SK-N-SH treated with all-trans-retinoic acid at 6 μM for 48 hours (cell line): ENCODE measurements around the gene MEIS2.

Source experiments
- ATAC-seq: fragments of 200-7000 bp; cut with Tn5 transposase; 3 replicates; pipeline ENCODE4 v1.9.1; 2020; ENCODE audit warnings: mild to moderate bottlenecking, moderate library complexity
- ARNTL ChIP-seq: fragments of 450-650 bp; formaldehyde crosslinking; IDR thresholded peaks from 2 replicates; pipeline ENCODE4 v1.5.0; 2020; ENCODE audit warnings: low read depth, mild to moderate bottlenecking, moderate library complexity, borderline replicate concordance
- BACH2 ChIP-seq: fragments of 250-450 bp; sonication (Bioruptor Pico); IDR thresholded peaks from 2 replicates; pipeline ENCODE4 v1.9.0; 2021; ENCODE audit warnings: mild to moderate bottlenecking, borderline replicate concordance
- CSDC2 ChIP-seq: fragments of 250-450 bp; sonication (Bioruptor Pico); IDR thresholded peaks from 2 replicates; pipeline ENCODE4 v1.5.0; 2020; ENCODE audit warnings: mild to moderate bottlenecking, moderate library complexity
- ESRRG ChIP-seq: fragments of 250-450 bp; sonication (Bioruptor Pico); IDR thresholded peaks from 2 replicates; pipeline ENCODE4 v1.6.1; 2021; ENCODE audit warnings: mild to moderate bottlenecking
- GLIS3 ChIP-seq: fragments of 250-450 bp; sonication (Bioruptor Pico); IDR thresholded peaks from 2 replicates; pipeline ENCODE4 v1.5.0; 2020; ENCODE audit warnings: mild to moderate bottlenecking, moderate library complexity
- ISL1 ChIP-seq: fragments of 250-450 bp; sonication (Bioruptor Pico); IDR thresholded peaks from 2 replicates; pipeline ENCODE4 v2.1.2; 2022; ENCODE audit warnings: mild to moderate bottlenecking, moderate library complexity
- OSR1 ChIP-seq: fragments of 250-450 bp; sonication (Bioruptor Pico); IDR thresholded peaks from 2 replicates; pipeline ENCODE4 v1.8.0; 2022; ENCODE audit warnings: moderate library complexity, mild to moderate bottlenecking, inconsistent platforms
- PPARA ChIP-seq: fragments of 250-450 bp; sonication (Bioruptor Pico); IDR thresholded peaks from 2 replicates; pipeline ENCODE4 v1.5.0; 2020; ENCODE audit warnings: mild to moderate bottlenecking, borderline replicate concordance
- SNAI2 ChIP-seq: fragments of 250-450 bp; sonication (Bioruptor Pico); IDR thresholded peaks from 2 replicates; pipeline ENCODE4 v1.5.0; 2020; ENCODE audit warnings: mild to moderate bottlenecking, moderate library complexity
- TCF4 ChIP-seq: fragments of 250-450 bp; sonication (Bioruptor Pico); IDR thresholded peaks from 2 replicates; pipeline ENCODE4 v1.8.0; 2021; ENCODE audit warnings: mild to moderate bottlenecking, moderate library complexity, borderline replicate concordance
- TOX ChIP-seq: fragments of 250-450 bp; sonication (Bioruptor Pico); IDR thresholded peaks from 2 replicates; pipeline ENCODE4 v1.8.0; 2021; ENCODE audit warnings: mild to moderate bottlenecking, moderate library complexity, borderline replicate concordance
- ZC3H10 ChIP-seq: fragments of 250-450 bp; sonication (Bioruptor Pico); IDR thresholded peaks from 2 replicates; pipeline ENCODE4 v1.5.1; 2021; ENCODE audit warnings: mild to moderate bottlenecking, moderate library complexity
- ZFP3 ChIP-seq: fragments of 250-450 bp; sonication (Bioruptor Pico); IDR thresholded peaks from 2 replicates; pipeline ENCODE4 v1.5.0; 2020; ENCODE audit warnings: mild to moderate bottlenecking, moderate library complexity
- ZFP30 ChIP-seq: fragments of 450-650 bp; formaldehyde crosslinking; IDR thresholded peaks from 2 replicates; pipeline ENCODE4 v1.5.0; 2022; ENCODE audit warnings: mild to moderate bottlenecking, moderate library complexity
- ZNF565 ChIP-seq: fragments of 450-650 bp; formaldehyde crosslinking; conservative IDR thresholded peaks from 2 replicates; pipeline ENCODE4 v1.5.0; 2020; ENCODE audit warnings: low read depth, mild to moderate bottlenecking, moderate library complexity
- ZNF70 ChIP-seq: fragments of 450-650 bp; formaldehyde crosslinking; IDR thresholded peaks from 2 replicates; pipeline ENCODE4 v1.5.0; 2020; ENCODE audit warnings: mild to moderate bottlenecking, moderate library complexity
- ZNF8 ChIP-seq: fragments of 450-650 bp; formaldehyde crosslinking; IDR thresholded peaks from 2 replicates; pipeline ENCODE4 v1.5.0; 2020; ENCODE audit warnings: mild to moderate bottlenecking, moderate library complexity
- TF ChIP-seq, protein P1 (sequence below): fragments of 250-450 bp; sonication (Bioruptor Pico); IDR thresholded peaks from 2 replicates; pipeline ENCODE4 v1.8.0; 2020; ENCODE audit warnings: mild to moderate bottlenecking, moderate library complexity, borderline replicate concordance
- TF ChIP-seq, protein P2 (sequence below): fragments of 250-450 bp; sonication (Bioruptor Pico); IDR thresholded peaks from 2 replicates; pipeline ENCODE4 v1.5.1; 2021; ENCODE audit warnings: mild to moderate bottlenecking, moderate library complexity
- TF ChIP-seq, protein P3 (sequence below): fragments of 250-450 bp; sonication (Bioruptor Pico); IDR thresholded peaks from 2 replicates; pipeline ENCODE4 v1.8.0; 2021; ENCODE audit warnings: low read depth, mild to moderate bottlenecking, moderate library complexity, borderline replicate concordance
- TF ChIP-seq, protein P4 (sequence below): fragments of 250-450 bp; sonication (Bioruptor Pico); IDR thresholded peaks from 2 replicates; pipeline ENCODE4 v1.5.0; 2020; ENCODE audit warnings: mild to moderate bottlenecking, moderate library complexity

Gene MEIS2

DNA sequence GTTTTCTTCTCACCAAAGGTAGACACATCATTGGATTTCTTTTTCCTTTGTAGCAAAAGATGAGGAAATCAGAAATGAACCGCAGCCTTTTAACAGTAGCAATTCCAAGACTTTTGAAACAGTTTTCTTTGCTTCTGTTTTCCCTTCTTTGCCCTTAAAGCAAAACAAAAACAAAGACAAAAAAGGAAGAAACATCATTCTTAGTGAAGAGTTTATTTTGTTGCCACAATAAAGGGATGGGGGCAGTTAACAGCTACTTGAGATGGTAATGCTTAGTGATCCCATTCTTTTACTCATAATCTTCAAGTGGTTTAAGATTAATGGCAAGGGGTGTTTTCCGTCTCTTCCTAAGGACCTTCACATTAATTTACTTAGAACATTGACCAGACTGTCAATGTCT is 218.8 kb downstream of the MEIS2 start:
- no peak for TF ChIP-seq ESRRG (CRISPR knock-in tag)
- TF ChIP-seq SNAI2 (CRISPR knock-in tag) = no peak
- no peak for TF ChIP-seq ZFP3 (CRISPR knock-in tag)
- TF ChIP-seq, protein P1, sequence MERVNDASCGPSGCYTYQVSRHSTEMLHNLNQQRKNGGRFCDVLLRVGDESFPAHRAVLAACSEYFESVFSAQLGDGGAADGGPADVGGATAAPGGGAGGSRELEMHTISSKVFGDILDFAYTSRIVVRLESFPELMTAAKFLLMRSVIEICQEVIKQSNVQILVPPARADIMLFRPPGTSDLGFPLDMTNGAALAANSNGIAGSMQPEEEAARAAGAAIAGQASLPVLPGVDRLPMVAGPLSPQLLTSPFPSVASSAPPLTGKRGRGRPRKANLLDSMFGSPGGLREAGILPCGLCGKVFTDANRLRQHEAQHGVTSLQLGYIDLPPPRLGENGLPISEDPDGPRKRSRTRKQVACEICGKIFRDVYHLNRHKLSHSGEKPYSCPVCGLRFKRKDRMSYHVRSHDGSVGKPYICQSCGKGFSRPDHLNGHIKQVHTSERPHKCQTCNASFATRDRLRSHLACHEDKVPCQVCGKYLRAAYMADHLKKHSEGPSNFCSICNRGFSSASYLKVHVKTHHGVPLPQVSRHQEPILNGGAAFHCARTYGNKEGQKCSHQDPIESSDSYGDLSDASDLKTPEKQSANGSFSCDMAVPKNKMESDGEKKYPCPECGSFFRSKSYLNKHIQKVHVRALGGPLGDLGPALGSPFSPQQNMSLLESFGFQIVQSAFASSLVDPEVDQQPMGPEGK (CRISPR knock-in tag) = no peak
- no peak for TF ChIP-seq ISL1
- no peak for TF ChIP-seq TOX (CRISPR knock-in tag)
- no peak for TF ChIP-seq OSR1 (CRISPR knock-in tag)
- TF ChIP-seq, protein P2, sequence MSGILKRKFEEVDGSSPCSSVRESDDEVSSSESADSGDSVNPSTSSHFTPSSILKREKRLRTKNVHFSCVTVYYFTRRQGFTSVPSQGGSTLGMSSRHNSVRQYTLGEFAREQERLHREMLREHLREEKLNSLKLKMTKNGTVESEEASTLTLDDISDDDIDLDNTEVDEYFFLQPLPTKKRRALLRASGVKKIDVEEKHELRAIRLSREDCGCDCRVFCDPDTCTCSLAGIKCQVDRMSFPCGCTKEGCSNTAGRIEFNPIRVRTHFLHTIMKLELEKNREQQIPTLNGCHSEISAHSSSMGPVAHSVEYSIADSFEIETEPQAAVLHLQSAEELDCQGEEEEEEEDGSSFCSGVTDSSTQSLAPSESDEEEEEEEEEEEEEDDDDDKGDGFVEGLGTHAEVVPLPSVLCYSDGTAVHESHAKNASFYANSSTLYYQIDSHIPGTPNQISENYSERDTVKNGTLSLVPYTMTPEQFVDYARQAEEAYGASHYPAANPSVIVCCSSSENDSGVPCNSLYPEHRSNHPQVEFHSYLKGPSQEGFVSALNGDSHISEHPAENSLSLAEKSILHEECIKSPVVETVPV (CRISPR knock-in tag) = no peak
- no peak for TF ChIP-seq ZC3H10 (CRISPR knock-in tag)
- TF ChIP-seq, protein P3, sequence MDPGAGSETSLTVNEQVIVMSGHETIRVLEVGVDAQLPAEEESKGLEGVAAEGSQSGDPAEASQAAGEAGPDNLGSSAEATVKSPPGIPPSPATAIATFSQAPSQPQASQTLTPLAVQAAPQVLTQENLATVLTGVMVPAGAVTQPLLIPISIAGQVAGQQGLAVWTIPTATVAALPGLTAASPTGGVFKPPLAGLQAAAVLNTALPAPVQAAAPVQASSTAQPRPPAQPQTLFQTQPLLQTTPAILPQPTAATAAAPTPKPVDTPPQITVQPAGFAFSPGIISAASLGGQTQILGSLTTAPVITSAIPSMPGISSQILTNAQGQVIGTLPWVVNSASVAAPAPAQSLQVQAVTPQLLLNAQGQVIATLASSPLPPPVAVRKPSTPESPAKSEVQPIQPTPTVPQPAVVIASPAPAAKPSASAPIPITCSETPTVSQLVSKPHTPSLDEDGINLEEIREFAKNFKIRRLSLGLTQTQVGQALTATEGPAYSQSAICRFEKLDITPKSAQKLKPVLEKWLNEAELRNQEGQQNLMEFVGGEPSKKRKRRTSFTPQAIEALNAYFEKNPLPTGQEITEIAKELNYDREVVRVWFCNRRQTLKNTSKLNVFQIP (CRISPR knock-in tag) = no peak
- TF ChIP-seq ZNF70 (CRISPR knock-in tag) = no peak
- no peak for TF ChIP-seq ZNF8
- TF ChIP-seq, protein P4, sequence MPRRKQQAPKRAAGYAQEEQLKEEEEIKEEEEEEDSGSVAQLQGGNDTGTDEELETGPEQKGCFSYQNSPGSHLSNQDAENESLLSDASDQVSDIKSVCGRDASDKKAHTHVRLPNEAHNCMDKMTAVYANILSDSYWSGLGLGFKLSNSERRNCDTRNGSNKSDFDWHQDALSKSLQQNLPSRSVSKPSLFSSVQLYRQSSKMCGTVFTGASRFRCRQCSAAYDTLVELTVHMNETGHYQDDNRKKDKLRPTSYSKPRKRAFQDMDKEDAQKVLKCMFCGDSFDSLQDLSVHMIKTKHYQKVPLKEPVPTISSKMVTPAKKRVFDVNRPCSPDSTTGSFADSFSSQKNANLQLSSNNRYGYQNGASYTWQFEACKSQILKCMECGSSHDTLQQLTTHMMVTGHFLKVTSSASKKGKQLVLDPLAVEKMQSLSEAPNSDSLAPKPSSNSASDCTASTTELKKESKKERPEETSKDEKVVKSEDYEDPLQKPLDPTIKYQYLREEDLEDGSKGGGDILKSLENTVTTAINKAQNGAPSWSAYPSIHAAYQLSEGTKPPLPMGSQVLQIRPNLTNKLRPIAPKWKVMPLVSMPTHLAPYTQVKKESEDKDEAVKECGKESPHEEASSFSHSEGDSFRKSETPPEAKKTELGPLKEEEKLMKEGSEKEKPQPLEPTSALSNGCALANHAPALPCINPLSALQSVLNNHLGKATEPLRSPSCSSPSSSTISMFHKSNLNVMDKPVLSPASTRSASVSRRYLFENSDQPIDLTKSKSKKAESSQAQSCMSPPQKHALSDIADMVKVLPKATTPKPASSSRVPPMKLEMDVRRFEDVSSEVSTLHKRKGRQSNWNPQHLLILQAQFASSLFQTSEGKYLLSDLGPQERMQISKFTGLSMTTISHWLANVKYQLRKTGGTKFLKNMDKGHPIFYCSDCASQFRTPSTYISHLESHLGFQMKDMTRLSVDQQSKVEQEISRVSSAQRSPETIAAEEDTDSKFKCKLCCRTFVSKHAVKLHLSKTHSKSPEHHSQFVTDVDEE (CRISPR knock-in tag) = no peak
- TF ChIP-seq BACH2 (CRISPR knock-in tag) = no peak
- no peak for TF ChIP-seq TCF4 (CRISPR knock-in tag)
- ATAC-seq = no peak

DNA sequence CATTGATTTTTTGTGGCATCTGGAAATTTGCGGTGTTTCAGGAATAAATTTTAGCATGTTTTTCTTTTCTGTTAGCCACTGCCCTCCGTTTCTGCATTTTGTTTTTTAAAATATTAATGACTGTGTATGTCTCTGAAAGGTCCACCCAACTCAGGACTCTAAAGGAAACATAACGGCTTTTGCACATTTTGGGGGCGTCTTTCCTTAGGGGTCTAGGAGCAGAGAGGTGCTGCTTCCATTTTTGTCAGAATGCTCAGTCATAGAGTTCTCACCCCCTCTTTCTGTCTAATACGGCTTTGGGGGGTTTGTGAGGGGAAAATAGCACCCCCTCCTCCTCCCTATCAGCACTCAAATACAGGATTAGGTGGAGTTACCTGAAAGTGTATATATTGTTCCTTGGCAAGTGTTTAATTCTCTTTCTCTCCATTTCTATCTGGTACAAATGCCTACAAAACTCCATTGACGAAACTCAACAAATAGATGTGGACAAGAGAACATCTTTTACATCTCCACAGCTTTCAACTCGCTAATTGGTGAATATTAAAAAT is 219.4 kb downstream of the MEIS2 start:
- TF ChIP-seq GLIS3 (CRISPR knock-in tag) (no peak), ISL1 (no peak), ESRRG (CRISPR knock-in tag) (no peak), ZNF8 (no peak), TCF4 (CRISPR knock-in tag) (no peak), ZFP3 (CRISPR knock-in tag) (no peak), CSDC2 (CRISPR knock-in tag) (no peak), BACH2 (CRISPR knock-in tag) (no peak), ARNTL (CRISPR knock-in tag) (no peak), ZFP30 (no peak), TOX (CRISPR knock-in tag) (no peak), OSR1 (CRISPR knock-in tag) (no peak), ZNF565 (no peak), PPARA (no peak), SNAI2 (CRISPR knock-in tag) (no peak)
- TF ChIP-seq, protein P1 (CRISPR knock-in tag) = no peak
- TF ChIP-seq, protein P2 (CRISPR knock-in tag) = no peak
- TF ChIP-seq, protein P3 (CRISPR knock-in tag) = no peak
- TF ChIP-seq, protein P4 (CRISPR knock-in tag) = no peak
- TF ChIP-seq, all 23 proteins: peak for 0
- ATAC-seq = no peak
